Measurements from ENCODE around the gene IL24.

The IL24 gene

DNA sequence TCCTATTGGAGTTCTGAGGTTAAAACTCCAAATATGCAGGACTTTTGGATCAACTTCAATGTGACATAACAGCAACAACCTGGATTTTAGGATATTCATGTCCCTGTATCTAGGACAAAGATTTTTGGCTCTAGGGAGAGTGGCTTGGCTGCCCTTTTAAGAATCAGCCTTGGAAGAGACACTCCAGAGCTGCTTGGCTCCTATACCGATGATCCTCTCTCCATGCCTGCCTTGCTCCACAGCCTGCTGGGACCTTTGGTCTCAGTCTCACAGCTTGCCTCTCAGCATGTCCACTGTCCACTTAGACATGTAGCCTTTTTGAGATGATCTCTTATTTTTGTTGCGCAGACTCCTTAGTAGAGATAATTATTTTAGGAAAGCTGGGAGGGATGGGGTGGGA, 29.0 kb downstream of the IL24 start:
- DNase-seq = no peak

DNA sequence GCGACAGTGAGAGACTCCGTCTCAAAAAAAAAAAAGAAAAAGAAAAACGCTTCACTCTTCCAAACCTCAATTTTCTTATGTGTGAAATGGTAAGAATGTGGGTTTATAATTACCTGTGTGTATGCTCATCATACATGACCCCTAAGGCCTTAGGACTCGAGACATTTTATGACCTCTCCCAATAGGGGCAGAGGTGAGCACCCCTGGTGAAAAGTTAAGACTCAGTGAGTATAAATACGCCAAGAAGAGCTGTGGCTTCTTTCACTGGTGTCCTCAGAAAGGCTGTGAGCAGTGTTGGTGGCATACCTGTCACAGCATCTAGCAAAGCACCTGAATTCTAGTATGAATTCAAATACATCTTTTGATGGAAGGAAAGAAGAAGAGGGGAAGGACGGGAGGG, 32.3 kb downstream of the IL24 start:
- DNase-seq = no peak

DNA sequence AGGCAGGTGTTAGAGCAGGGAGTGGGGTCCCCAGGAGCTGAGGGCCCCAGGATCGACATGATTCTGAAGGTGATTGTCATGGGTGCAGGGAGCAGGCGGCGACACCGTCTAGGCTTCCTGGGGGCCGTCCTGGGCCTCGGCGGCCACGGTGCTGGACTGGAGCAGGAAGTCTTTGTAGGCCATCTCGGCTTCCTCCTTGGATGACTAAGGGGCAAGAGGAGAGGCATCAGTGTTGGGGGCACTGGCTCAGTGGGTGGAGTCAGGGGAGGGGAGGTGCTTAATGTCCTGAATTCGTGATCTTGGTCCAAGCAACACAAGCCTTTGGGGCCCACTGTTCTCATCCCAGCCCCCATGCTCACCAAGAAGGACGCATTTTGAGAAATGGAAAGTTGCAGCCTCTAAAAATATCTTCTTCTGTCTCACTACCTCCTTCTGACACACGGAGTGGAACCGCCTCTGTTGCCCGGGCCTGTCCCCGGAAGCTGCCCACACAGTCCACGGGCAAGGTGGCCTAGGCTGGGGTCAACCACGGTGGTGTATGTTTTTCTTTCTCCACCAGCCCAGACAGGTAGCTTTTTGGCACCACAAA, 33.1 kb downstream of the IL24 start:
- no peak for DNase-seq

DNA sequence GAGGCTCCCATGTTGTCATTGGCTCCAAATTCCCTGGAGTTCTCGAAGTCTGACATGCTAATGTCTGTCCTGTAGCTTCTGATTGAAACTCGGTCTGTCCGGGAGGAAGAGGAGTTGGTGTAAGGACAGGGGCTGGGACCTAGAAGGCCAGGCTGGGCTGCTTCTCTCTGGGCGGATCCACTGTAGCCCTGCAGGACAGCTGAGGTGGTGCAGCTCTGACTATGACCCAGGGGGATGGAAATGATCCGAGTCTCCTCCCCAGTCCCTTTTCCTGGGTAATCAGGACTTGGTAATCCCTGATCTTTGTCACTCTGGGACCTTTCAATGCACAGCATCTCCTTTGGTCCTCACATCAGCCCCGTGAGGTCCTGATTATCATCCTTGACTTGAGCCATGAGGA, 34.5 kb downstream of the IL24 start:
- no peak for DNase-seq

DNA sequence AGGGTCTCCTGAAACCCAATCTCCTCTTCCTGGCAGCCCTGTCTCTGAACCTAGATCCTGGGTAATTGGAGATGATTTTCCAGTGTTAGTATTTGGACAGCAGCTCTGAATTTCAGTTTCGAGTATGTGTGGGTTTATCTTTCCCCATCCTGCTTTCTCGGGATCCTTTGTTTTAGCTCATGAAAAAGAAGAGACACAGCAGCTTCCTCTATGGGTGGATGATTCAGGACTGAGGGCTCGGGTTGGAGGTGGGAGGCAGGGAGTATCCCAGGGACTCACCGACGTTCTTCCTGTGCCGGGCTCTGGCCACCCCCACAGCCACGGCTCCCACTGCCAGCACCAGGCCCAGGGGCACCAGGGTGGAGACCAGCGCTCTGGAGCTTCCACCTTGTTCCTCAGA, 34.9 kb downstream of the IL24 start:
- DNase-seq = no peak

DNA sequence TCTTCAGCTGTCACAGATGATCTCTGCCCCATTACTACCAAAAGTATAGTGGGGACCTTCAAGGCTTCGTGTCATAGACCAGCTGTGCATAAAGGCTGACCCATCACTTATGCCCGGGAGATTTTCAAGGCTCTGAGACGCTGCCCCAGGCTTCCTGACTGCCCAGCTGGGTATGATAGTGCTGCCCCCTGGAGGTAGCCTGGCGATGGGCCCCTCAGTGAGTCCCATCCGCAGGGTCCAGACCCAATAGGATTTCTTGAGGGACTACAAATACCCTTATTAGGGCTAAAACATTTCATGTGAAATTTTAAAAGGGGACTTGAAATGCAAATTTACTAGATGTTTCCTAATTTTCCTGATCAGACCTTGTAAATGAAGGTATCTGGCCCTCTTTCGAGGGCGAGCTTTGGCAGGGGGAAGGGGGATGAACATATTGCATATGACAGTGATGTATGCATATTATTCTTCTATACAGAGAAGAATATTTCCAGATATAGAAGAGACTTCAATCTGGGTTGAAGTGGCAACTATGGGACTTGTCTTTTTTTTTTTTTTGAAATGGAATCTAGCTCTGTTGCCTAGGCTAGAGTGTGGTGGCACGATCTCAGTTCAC, 36.2 kb downstream of the IL24 start:
- no peak for DNase-seq

DNA sequence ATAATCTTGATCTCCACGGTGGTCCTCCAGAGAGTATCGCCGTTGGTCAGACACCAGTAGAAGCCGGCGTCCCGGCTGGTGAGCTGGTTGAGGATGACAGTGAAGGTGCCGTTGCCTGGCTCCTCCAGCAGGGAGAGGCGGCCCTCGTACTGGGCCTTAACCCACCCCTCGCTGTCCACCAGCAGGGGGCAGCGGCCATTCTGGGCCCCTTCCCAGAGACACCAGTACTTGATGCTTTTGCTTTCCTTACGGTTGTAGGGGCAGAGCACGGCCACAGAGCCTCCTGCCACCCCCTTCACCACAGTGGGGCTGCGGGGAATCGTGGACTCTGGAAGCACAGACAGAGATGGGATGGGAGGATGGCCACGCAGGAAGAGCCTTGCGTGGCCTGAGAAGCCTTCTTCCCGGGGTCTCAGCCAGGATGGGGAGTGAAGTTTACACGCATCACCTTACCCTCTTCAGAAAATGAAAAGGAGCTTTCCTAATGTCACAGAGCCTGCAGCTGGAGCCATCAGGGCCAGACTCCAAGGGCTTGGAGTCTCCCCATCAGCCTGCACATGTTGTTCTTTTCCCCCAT, 38.3 kb downstream of the IL24 start:
- peak; percentile 24 for DNase-seq

DNA sequence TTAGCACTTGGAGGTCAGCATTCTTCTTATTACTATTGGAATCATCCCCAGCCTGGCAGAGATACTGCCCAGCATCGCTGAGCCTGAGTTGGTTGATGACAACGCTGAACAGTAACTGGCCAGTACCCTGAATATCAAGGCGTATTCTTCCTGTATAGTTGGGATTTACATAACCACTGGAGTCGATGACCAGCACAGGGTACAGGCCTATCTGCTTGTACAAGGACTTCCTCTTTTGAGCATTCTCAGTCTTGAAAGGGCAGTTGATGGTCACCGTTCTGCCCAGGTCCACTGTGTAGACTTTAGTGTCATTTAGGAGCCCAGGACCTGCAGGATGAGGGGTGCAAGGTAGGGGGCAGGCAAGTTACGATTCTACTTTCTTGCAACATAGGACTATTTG, 40.2 kb downstream of the IL24 start:
- no peak for DNase-seq

DNA sequence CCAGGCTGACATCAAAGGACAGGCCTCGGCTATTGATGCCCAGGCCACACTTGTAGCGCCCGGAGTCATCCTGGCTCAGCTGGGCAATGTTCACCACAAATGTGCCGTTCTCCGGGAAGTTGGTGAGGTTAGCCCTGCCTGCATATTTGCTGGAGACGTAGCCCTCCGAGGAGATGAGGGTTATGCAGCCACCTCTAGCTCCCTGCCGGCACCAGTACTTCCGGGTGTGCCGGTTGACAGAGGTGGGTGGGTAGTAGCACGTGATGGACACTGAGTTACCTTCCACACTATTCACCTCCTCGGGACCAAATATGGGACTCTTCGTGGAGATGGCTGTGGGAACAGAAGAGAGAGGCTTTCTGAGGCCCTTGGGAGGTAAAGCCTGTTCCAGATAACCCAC, 41.9 kb downstream of the IL24 start:
- DNase-seq = no peak

DNA sequence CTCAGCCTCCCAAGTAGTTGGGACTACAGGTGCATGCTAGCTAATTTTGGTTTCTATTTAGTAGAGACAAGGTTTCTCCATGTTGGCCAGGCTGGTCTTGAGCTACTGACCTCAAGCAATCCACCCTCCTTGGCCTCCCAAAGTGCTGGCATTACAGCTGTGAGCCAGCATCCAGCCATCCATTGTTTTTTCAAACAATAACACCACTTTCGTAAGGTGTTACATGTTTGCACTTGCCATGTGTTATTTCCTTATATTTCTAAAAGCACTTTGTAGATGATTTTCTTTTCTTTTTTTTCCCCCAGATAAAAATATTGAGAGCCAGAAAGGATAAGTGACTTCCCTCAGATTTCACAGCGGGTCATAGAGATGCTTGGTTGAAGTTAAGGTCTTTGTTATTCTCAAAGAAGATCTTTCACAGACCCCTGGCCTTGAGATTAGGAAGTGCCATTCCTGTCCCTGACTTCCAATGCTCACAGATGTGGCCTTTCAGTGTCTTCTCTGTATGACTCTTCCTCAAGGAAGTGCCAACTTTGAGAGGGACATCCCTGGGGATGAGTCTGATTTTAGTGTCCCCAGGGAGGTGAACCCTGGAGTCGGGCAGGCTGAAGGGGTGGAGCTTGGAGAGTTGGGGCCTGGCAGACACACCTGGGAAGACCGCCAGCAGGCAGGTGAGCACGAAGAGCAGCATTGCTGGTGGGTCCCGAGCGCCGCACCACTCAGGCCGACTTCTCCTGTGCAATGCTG, 42.8 kb downstream of the IL24 start:
- DNase-seq = no peak

DNA sequence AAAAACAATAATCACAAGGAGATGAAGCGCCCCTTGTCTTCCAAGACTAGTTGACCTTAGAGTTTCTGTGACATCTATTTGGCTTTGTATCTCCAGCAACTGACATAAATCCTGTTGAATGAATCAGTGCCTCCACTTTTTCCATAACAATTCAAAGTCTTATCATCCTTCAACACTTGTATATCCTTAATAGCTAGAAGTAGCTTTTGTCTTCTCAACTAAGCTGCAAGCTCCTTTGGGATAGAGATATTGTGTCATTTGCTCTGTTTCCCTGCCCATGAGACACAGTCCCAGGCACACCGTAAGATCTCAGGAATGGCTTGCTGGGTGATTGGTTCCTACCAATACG, 43.3 kb downstream of the IL24 start:
- no peak for DNase-seq

DNA sequence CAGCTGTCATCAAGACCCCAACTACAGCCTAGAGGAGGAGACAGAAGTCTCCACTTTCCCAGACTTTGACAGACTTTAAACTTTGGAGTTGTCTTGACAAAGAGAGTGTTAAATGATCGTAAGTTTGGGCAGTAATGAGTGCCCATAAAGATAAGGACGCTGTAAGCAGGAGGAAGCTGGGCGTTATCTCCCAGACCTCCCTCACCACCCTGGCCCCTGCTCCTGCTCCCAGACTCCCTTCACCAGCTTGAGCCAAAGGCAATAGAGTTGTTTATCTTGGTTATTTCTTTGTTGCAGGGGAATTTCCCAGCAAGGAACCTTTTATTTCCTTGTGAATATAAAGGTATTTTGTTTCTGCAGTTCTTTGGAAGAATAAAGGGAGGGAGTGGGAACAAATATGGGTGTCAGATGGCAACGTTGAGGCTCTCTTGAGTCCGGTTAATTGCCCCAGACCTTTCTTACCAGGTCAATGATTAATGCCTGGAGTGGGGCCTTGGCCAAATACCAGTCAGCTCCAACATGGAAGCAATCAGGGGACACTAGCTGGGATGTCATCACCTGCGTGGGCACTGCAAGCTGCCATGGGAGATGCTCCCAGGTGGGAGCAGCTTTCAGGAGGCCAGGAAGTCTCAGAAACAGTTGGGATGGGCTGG, 44.6 kb downstream of the IL24 start:
- DNase-seq = no peak

DNA sequence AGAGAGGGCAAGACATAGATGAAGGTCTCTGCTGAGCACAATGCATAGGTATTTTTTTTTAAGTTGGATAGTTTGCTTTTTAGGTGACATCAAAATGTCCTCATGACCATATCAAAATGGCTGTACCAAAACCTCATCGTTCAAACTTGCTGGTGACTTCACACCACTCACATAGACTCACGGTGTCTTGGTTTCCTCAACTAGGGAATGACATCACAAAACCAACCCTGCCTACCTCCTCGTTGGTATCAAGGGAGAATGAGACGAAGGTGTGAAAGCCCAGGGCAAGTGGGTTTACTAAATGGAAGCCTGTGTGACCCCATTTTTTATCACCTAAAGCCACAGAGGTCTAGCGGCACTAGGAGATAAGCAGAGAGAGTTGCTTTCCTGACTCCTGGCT, 47.5 kb downstream of the IL24 start:
- no peak for DNase-seq

DNA sequence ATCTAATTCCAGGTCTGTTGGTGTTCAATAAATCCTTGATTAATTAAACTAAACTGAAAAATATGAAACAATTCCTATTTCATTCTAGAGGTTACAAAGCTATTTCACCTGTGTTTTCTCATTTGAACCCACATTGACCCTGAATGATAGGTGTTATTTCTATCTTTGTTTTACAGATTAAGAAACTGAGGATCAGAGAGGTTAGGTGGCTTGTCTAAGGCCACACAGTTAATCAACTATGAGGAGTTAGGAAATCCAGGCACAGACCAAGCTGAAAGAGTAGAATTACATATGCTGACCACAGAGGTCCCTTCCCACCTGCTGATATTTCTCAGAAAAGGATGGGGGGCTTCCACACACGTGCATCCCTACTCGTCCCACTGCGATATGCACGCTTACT, 48.5 kb downstream of the IL24 start:
- no peak for DNase-seq

DNA sequence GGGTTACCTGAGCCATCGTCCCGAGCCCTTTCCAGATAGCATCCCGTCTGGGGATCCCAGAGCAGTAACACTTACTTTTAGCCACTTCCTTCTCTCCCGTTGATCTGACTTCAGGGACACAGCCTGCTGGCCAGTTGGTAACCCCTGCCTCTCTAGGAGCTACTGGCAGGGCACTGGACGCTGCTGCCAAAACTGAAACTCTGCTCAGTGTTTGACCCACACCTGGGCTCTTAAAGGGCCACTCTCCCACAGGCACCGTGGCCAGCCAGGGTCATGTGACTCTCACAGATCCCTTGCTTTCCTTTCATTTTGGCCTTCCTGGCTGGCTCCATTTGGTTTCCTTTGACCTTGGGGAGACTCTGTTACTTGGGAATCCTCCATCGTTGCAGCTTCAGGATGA, 49.0 kb downstream of the IL24 start, which contains the start of gene PIGR:
TSS of gene PIGR (minus strand) at position 206 of the 400 bp plus-strand sequence. CDS start 5,935 bp downstream, outside the sequence.
- no peak for DNase-seq

DNA sequence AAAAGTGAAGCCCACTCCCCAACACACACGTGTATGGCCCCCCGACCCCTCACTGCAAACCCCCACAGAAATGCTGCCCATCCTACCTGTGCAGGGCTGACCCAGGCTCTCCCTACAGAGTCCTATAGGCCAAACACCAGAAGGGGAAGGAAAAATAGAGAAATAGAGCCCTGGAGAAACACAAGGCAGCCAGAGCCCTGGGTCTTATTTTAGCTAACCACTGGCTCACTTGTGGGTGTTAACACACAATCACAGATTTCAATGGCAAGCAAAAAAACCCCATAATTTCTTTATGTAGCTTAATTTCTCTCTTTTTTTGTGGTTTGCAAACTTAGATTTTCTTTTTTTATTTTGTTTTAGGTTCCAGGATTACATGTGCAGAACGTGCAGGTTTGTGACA, 50.0 kb downstream of the IL24 start:
- no peak for DNase-seq

DNA sequence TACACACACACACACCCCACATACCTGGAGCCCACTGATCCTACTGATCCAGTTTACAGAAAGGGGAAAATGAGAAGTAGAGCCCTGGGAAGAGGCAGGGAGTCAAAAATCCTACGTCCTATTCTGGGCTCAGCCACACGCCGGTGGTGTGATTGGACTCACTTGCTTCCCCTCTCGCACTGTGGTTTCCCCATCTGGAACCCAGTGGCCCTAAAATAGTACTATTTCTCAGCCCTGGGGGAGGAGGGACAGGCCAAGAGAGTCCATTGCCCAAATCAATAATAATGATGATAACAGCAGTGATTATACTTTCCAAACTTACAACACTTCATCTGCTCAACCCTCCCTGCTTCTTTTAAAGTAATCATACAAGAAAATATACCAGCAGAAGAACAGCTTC, 52.0 kb downstream of the IL24 start:
- DNase-seq = no peak

DNA sequence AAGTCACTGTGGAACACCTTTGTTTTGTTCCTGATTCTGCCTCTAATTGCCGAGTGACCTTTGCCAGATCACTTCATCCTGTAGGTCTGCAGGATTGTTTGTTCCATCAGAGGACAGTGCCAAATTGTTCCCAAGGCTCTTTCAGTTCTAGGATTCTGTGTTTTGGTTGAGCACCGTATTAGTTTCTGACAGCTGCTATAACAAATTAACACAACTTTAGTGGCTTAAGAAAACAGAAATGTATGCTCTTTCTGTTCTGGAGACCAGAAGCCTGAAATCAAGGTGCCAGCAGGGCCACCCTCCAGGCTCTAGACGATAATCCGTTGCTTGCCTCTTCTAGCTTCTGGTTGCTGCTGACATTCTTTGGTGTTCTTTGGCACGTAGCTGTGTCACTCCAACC, 52.4 kb downstream of the IL24 start:
- DNase-seq = no peak

DNA sequence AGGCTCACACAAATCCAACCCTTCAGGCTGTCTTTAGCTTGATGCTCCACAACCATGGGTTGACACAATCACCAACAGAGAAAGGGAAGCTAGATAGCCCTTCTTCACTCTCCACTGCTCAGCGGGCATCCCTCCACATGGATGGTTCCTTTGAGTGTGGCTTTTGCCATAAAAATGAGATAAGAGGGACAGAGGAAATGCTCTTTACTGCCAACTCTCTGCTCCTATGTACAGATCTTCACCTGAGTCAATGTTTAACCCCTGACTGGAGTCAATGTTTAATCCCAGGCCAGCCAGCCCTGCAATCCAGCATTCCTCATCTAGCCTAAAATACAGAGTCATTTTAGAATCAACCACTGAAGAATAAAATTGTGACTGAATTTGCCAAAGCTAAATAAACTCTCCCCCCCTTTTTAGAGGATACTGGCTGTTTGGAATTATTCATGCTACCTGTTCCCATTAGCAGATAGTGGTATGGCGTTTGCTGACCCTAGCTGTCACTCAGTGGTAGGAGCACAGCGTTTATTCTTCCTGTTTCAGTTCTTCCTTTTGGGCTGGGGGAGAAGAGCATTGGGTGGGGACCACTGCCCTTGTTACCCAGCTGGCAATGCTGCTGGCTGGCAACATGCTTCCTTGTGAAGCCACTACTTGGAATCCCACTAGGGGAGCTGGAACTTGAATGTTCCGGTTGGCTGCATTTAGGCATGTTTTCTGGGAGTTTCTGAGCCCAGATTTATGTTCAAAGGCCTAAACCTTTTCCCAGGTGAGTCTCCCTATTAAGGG, 54.3 kb downstream of the IL24 start:
- DNase-seq = no peak

DNA sequence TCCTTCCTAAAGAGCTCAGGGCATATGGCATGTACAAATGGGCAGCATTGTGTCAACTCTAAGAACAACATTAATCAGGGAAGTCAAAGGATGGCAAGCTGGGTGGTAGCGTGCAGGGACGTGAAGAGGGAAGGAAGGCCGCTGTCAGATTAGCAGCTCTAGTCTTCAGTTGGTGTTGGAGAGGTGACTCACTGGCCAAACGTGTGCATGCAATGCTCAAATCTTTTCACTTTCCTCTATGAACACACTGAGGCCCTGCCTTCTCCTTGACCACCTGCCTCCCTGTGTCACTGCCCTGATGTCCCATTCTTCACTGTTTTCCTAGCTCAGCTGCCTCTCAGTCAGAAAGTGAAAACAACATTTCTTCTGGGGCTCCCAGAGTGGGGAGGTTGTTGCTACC, 54.9 kb downstream of the IL24 start:
- no peak for DNase-seq

DNA sequence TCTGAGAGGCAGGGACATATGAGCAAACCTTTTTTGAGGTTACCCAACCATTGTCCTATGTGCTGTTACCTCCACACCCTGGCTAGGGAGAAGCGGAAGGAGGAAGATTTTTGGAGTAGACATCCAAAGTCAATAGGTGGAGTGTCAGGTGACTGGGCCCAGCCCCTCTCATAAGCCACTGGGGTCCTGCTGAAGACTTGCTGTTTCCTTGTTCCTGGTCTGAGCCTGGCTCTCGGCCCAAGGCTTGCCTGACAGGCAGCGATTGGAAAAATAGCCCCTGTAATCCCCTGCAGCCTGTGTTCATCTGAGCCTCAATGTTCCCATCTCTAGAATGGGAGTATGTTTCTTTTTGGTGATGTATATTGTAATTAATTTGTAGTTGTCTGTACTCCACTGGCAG, 55.9 kb downstream of the IL24 start:
- DNase-seq = no peak

DNA sequence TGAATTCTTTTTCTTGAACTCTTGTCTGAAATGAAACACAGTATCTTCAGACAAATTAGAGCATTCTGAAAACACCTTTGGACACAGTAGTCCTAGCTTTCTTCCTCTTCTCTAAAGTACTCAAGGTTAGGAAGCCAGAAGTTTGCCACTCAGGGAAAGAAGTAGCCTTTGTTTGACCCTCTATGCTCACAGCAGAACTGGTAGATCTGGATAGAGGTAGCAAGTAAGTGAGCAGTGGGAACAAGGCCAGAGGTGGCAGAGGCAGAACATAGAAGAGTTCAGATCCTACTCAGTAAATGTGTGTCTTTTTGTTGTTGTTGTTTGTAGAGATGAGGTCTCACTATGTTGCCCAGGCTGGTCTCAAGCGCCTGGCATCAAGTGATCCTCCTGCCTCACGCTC, 56.4 kb downstream of the IL24 start:
- no peak for DNase-seq
